HG03575 (cell line): ENCODE measurements around the gene RAD51AP1.
A peak's percentile ranks its signal among the peaks of the same experiment; 100 is the strongest.
"Not testable (repeated sequence)": the region's sequence is repeated elsewhere in the genome, so short reads cannot be mapped to it uniquely, and the experiment has no call there.

Source experiments
- ATAC-seq: cut with Tn5 transposase; IDR thresholded peaks from one replicate; pipeline ENCODE4 v1.9.1; 2021; ENCODE audit not compliant: unreplicated experiment, insufficient number of reproducible peaks, low FRiP score; ENCODE audit errors: extremely low read depth

Gene RAD51AP1

GRCh38 chr12:4538207-4539160 is at the start of gene RAD51AP1:
RAD51AP1 (plus strand) TSS chr12:4538890; CDS start chr12:4538940, 50 bp downstream.
- peak; percentile 44 for ATAC-seq

GRCh38 chr12:4489556-4489955 is 49.1 kb upstream of the RAD51AP1 start:
- no peak for ATAC-seq

- no peak for ATAC-seq
Observed at GRCh38 chr12:4490973-4491372, 47.7 kb upstream of the RAD51AP1 start.

- ATAC-seq = peak; percentile 65
Observed at GRCh38 chr12:4496145-4496838, 42.4 kb upstream of the RAD51AP1 start.

- ATAC-seq = no peak
Observed at GRCh38 chr12:4499186-4499585, 39.5 kb upstream of the RAD51AP1 start.

GRCh38 chr12:4505376-4505986 is 33.2 kb upstream of the RAD51AP1 start:
- no peak for ATAC-seq

- no peak for ATAC-seq
Observed at GRCh38 chr12:4506430-4506829, 32.3 kb upstream of the RAD51AP1 start.

GRCh38 chr12:4506870-4507269 is 31.8 kb upstream of the RAD51AP1 start:
- ATAC-seq = peak; percentile 91

GRCh38 chr12:4508503-4508902 is 30.2 kb upstream of the RAD51AP1 start:
- ATAC-seq = not testable (repeated sequence)

- not testable (repeated sequence) for ATAC-seq
Observed at GRCh38 chr12:4509269-4509668, 29.4 kb upstream of the RAD51AP1 start.

GRCh38 chr12:4518106-4518728 is 20.5 kb upstream of the RAD51AP1 start:
- ATAC-seq = no peak

- ATAC-seq = not testable (repeated sequence)
Observed at GRCh38 chr12:4523443-4523842, 15.2 kb upstream of the RAD51AP1 start.

- ATAC-seq = no peak
Observed at GRCh38 chr12:4526923-4527546, 11.7 kb upstream of the RAD51AP1 start.

GRCh38 chr12:4530160-4530559 is 8.5 kb upstream of the RAD51AP1 start:
- no peak for ATAC-seq

GRCh38 chr12:4530982-4531586 is 7.6 kb upstream of the RAD51AP1 start:
- ATAC-seq = no peak

- no peak for ATAC-seq
Observed at GRCh38 chr12:4535092-4535491, 3.6 kb upstream of the RAD51AP1 start.

- no peak for ATAC-seq
Observed at GRCh38 chr12:4535871-4536270, 2.8 kb upstream of the RAD51AP1 start.

GRCh38 chr12:4539167-4539870 is 629 bp downstream of the RAD51AP1 start:
- no peak for ATAC-seq
